Measurements from ENCODE around the gene RNF212B.
"Not testable (repeated sequence)": the region's sequence is repeated elsewhere in the genome, so short reads cannot be mapped to it uniquely, and the experiment has no call there.

RNF212B gene, protein sequence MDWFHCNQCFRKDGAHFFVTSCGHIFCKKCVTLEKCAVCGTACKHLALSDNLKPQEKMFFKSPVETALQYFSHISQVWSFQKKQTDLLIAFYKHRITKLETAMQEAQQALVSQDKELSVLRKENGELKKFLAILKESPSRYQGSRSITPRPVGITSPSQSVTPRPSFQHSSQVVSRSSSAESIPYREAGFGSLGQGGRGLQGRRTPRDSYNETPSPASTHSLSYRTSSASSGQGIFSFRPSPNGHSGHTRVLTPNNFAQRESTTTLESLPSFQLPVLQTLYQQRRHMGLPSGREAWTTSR

DNA sequence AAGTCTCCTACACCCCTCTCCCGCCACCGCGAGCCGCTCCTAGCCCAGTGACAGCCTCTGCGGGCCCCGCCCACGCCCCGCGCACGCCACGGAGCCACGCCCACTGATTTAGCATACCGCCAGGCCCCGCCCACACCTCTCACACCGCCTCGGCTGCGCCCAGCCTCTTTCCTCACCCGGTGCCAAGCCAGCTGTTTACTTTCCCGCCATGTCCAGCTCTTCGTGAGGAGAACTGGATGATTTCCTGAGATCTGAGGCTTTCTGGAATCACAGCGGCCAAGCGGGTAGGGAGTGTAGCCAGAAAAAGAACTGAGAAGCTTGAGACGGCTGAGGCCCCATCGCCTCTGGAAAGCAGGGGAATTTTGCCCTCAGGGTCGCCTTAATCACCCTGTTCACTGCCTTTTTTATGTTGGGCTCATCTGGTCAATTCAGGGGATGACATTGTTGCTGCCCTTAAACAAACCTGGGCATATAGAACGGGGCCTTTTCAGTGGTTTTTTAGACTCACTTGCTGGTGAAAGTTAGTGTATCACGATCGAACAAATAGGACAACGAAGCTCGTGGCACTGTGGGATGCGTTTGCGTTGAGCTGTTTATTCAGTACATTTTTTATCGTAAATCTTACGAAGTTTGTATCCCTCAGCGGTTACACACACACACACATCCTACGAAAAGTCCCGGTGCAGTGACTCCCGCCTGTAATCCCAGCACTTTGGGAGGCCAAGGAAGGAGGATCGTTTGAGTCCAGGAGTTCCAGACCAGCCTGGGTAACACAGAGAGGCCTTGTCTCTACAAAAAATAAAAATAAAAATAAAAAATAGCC lies at the start of gene RNF212B:
RNF212B (plus strand) TSS at position 165 of the 823 bp plus-strand sequence. CDS start 2,410 bp downstream, outside the sequence.
- Mint-ChIP-seq H3K27me3 (peaks cover 10% of the 10 kb centered on the region), H3K4me3 (peak within 1 kb of the TSS; percentile 82 to 83), H3K4me1 (peaks cover 10% of the 10 kb centered on the region), H3K27ac (peak within 1 kb of the TSS in 1 of 2 donors; percentile 85), H3K9me3 (no peaks in the 10 kb centered on the region)
- peak; percentile 83 to 86 for DNase-seq
- ATAC-seq: peak; percentile 99

- no peaks in the 10 kb centered on the region for H3K27me3 Mint-ChIP-seq
- H3K4me1 Mint-ChIP-seq: no peaks in the 10 kb centered on the region
- no peaks in the 10 kb centered on the region for H3K9me3 Mint-ChIP-seq
- H3K27ac Mint-ChIP-seq: no peak overlapping the region
- H3K4me3 Mint-ChIP-seq: no peak overlapping the region
- DNase-seq (no peak), ATAC-seq (no peak)
Measured at GRCh38 chr14:23193432-23193831, 44.3 kb upstream of the RNF212B start.

DNA sequence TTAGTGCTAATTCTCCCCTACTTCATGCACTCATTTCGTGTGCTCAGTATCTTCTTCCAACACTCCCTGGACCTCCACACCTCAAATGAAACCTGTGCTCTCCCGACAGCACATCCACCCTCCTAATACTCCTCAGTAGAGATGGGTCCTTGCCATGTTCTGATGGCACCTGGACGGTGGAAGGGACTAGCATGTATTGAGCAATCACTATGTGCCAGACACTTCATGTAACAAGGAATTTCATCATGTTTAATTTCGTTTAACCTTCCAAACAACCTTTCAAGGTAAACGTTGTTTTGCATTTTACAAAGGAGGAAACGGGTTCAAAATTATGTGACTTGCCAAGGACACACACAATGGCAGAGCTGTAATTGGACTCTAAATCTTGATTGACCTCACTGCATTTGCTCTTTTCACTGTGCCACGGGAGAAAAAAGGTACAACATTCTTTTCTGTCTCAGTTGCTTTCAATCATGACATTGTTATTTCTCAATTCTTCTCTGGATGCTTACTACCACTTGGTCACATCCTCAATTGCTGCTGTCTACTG lies 42.1 kb upstream of the RNF212B start:
- H3K27ac Mint-ChIP-seq: no peak overlapping the region
- H3K4me3 Mint-ChIP-seq: no peak overlapping the region
- DNase-seq (no peak), ATAC-seq (no peak)
- H3K4me1 Mint-ChIP-seq: no peaks in the 10 kb centered on the region
- H3K27me3 Mint-ChIP-seq: no peaks in the 10 kb centered on the region
- H3K9me3 Mint-ChIP-seq: no peaks in the 10 kb centered on the region

DNA sequence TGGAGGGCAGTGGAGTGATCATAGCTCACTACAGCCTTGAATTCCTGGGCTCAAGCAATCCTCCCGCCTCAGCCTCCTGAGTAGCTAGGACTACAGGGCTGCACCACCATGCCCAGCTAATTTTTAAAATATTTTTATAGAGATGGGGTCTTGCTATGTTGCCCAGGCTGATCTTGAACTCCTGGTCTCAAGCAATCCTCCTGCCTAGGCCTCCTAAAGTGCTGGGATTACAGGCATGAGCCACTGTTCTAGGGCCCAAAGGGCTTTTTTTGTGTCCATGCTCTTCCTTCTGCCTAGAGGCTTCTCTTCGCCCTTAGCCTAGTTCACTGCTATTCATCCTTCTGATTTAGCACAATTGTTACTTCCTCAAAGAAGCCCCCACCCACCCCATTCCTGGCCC lies 41.2 kb upstream of the RNF212B start:
- not testable (repeated sequence) for DNase-seq, H3K27ac Mint-ChIP-seq, H3K4me3 Mint-ChIP-seq, H3K9me3 Mint-ChIP-seq, ATAC-seq, H3K27me3 Mint-ChIP-seq, H3K4me1 Mint-ChIP-seq

DNA sequence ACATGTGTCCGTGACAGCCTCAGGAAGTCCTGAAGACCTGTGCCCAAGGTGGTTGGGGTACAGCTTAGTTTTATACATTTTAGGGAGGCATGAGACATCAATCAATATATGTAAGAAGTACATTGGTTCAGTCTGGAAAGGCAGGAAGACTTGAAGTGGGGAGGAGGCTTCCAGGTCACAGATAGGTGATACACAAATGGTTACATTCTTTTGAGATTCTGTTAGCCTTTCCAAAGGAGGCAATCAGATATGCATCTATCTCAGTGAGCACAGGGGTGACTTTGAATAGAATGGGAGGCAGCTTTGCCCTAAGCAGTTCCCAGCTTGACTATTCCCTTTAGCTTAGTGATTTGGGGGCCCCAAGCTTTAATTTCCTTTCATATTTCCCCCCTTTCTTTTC lies 38.6 kb upstream of the RNF212B start:
- H3K4me3 Mint-ChIP-seq, H3K9me3 Mint-ChIP-seq, H3K4me1 Mint-ChIP-seq, H3K27me3 Mint-ChIP-seq, H3K27ac Mint-ChIP-seq, DNase-seq, ATAC-seq: not testable (repeated sequence)

DNA sequence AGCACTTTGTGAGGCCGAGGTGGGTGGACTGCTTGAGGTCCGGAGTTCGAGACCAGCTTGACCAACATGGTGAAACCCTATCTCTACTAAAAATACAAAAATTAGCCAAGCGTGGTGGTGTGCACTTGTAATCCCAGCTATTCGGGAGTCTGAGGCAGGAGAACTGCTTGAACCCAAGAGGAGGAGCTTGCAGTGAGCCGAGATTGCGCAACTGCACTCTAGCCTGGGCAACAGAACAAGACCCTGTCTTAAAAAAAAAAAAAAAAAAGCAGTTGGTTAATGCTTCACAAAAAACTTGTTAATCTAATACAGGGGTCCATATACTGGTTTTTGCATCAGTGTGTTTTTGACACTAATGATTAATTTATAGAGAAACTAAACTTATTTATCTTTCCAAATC lies 35.7 kb upstream of the RNF212B start:
- H3K4me1 Mint-ChIP-seq: no peaks in the 10 kb centered on the region
- DNase-seq: no peak
- no peak overlapping the region for H3K27ac Mint-ChIP-seq
- H3K9me3 Mint-ChIP-seq: no peaks in the 10 kb centered on the region
- no peaks in the 10 kb centered on the region for H3K27me3 Mint-ChIP-seq
- no peak overlapping the region for H3K4me3 Mint-ChIP-seq
- no peak for ATAC-seq

GRCh38 chr14:23206422-23207145 lies 31.2 kb upstream of the RNF212B start:
- H3K27me3 Mint-ChIP-seq: peaks cover 9% of the 10 kb centered on the region
- H3K27ac Mint-ChIP-seq: no peak overlapping the region
- H3K4me3 Mint-ChIP-seq: no peak overlapping the region
- DNase-seq (no peak), ATAC-seq (no peak)
- no peaks in the 10 kb centered on the region for H3K4me1 Mint-ChIP-seq
- no peaks in the 10 kb centered on the region for H3K9me3 Mint-ChIP-seq

DNA sequence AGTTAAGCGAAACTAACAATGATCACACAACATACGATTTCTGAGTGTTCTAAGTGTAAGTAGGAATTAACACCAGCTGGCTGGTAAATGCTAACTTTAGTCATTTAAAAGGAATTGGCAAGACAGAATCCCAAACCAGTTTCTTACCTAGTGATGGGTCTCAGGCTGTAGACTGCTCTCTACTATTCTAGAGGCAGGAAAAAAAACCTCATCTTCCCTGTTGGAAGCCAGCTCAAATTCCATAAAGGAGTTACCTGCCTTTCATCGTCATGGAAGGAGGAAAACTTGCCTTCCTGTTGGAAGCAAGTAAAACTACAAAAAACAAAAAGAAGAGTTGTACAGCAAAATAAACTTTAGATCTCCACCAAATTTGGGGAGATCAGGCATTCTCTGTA lies 30.6 kb upstream of the RNF212B start:
- H3K27me3 Mint-ChIP-seq: peaks cover 9% of the 10 kb centered on the region
- no peak for DNase-seq
- no peak overlapping the region for H3K4me3 Mint-ChIP-seq
- no peaks in the 10 kb centered on the region for H3K4me1 Mint-ChIP-seq
- no peak for ATAC-seq
- no peak overlapping the region for H3K27ac Mint-ChIP-seq
- no peaks in the 10 kb centered on the region for H3K9me3 Mint-ChIP-seq

- Mint-ChIP-seq H3K4me3 (no peak overlapping the region), H3K4me1 (no peaks in the 10 kb centered on the region), H3K9me3 (no peaks in the 10 kb centered on the region), H3K27me3 (peaks cover 9% of the 10 kb centered on the region), H3K27ac (no peak overlapping the region)
- ATAC-seq (no peak), DNase-seq (no peak)
Measured at GRCh38 chr14:23208324-23208723, 29.4 kb upstream of the RNF212B start.

GRCh38 chr14:23209651-23210423 lies 27.9 kb upstream of the RNF212B start:
- ATAC-seq: no peak
- H3K4me3 Mint-ChIP-seq: no peak overlapping the region
- DNase-seq: no peak
- H3K27me3 Mint-ChIP-seq: peaks cover 9% of the 10 kb centered on the region
- no peaks in the 10 kb centered on the region for H3K9me3 Mint-ChIP-seq
- no peaks in the 10 kb centered on the region for H3K4me1 Mint-ChIP-seq
- no peak overlapping the region for H3K27ac Mint-ChIP-seq

DNA sequence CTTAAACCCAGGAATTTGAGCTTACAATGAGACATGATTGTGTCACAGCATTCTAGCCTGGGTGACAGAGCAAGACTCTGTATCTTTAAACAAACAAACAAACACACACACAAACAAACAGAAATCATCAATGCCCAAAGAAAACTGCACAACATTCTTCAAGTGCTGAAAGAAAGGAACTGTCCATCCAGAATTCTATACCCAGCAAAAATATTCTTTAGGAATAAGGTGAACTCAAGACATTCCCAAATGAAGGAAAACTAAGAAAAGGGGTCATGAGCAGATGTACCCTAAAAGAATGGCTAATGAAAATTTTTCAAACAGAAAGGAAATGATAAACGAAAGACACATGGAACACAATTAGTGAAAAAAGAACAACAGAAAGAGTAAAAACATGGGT lies 22.3 kb upstream of the RNF212B start:
- no peak for ATAC-seq
- Mint-ChIP-seq H3K4me3 (no peak overlapping the region), H3K27ac (no peak overlapping the region), H3K27me3 (peaks cover 40% of the 10 kb centered on the region), H3K9me3 (peaks cover 0 to 7% of the 10 kb centered on the region in 2 donors), H3K4me1 (no peaks in the 10 kb centered on the region)
- no peak for DNase-seq

- no peak for ATAC-seq
- Mint-ChIP-seq H3K27me3 (peaks cover 59% of the 10 kb centered on the region), H3K4me3 (no peak overlapping the region), H3K27ac (no peak overlapping the region), H3K4me1 (no peaks in the 10 kb centered on the region), H3K9me3 (peaks cover 0 to 7% of the 10 kb centered on the region in 2 donors)
- DNase-seq: no peak
Measured at GRCh38 chr14:23217032-23218020, 20.4 kb upstream of the RNF212B start.

DNA sequence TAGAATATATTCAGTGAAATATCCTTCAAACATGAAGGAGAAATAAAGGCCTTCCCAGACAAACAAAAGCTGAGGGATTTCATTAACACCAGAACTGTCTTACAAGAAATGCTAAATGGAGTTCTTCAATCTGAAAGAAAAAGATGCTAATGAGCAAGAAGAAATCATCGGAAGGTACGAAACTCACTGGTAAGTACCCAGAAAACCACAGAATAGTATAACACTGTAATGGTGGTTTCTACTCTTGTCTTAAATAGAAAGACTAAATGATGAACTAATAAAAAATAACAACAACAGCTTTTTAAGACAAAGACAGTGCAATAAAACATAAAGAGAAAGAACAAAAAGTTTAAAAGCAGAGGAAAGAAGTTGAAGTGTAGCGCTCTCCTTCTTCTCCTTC lies 18.7 kb upstream of the RNF212B start:
- H3K27me3 Mint-ChIP-seq: peaks cover 65% of the 10 kb centered on the region
- DNase-seq (no peak), ATAC-seq (no peak)
- peaks cover 0 to 7% of the 10 kb centered on the region in 2 donors for H3K9me3 Mint-ChIP-seq
- H3K27ac Mint-ChIP-seq: no peak overlapping the region
- H3K4me1 Mint-ChIP-seq: no peaks in the 10 kb centered on the region
- no peak overlapping the region for H3K4me3 Mint-ChIP-seq

- not testable (repeated sequence) for H3K4me3 Mint-ChIP-seq, H3K9me3 Mint-ChIP-seq, H3K27ac Mint-ChIP-seq, H3K4me1 Mint-ChIP-seq, ATAC-seq, DNase-seq
- peaks cover 38% of the 10 kb centered on the region for H3K27me3 Mint-ChIP-seq
Measured at GRCh38 chr14:23224958-23225357, 12.8 kb upstream of the RNF212B start.

All from stimulated activated naive CD8-positive, alpha-beta T cell treated with anti-CD3 and anti-CD28 coated beads, Interleukin-15, amount 100 ng/mL, for 72 hours (primary cell).